Body of pancreas (tissue), 4 donors: ENCODE data around the gene GNAI2.

Source experiments
- POLR2A ChIP-seq, 3 donors: fragments of 450-650 bp; IDR thresholded peaks; one replicate each; pipeline ENCODE4 v1.6.1; 2016; ENCODE audit warnings: antibody characterized with exemption in 3 of 3, mild to moderate bottlenecking in 2 of 3
- TF ChIP-seq, protein P1 (sequence below), 7 experiments: fragments of 450-650 bp in 4 of 7; fragments of 200-600 bp in 3 of 7; sonication (generic) in 3 of 7; IDR thresholded peaks; one replicate each; pipeline ENCODE4 v1.5.1; 2016 to 2019; ENCODE audit warnings: antibody characterized with exemption in 7 of 7

DNA sequence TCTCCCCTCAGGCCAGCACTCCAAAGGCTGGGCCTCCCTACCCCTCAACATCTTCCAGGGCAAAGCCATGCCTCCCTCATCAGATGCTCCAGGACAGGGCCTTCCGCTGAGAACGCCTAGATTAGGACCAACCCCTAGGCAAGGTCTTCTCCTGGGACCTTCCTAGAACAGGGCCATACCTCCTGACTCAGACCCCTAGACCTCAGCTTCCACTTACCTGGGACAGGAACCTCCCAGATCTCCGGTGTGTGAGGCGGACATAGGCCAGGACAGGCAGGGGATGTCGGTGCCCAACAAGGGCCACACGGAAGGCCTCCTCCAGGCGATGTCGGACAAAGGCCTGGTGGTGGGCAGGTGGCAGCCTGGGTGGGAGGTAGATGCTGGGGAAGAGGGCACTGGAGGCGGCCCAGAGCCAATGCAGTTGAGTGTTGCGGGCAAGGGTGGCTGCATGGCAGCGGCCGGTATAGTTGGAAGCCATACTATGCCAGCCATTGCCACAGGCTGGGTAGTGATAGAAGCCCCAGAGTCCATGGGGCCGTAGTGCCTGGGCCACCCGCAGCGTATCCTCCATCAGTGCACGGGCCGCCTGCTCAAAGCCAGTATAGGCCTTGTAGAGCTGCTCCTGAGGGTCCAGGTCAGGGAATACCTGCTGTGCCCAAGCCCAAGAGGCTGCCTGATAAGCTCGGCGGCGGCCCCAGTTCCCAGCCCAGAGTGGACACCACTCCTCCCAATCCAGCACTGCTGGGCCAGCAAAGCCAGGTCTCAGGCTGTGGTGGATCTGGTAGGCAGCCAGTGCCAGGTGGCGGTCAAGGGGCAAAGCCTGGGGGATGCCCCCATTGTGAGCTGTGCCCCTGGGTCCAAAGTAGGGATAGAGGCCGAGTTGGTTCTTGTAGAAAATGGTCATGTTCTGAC lies 58.7 kb downstream of the GNAI2 start:
- peak in 1 of 3 donors; percentile 12 for TF ChIP-seq POLR2A (IDR thresholded peaks at IDR 0.05)
- TF ChIP-seq, protein P1, sequence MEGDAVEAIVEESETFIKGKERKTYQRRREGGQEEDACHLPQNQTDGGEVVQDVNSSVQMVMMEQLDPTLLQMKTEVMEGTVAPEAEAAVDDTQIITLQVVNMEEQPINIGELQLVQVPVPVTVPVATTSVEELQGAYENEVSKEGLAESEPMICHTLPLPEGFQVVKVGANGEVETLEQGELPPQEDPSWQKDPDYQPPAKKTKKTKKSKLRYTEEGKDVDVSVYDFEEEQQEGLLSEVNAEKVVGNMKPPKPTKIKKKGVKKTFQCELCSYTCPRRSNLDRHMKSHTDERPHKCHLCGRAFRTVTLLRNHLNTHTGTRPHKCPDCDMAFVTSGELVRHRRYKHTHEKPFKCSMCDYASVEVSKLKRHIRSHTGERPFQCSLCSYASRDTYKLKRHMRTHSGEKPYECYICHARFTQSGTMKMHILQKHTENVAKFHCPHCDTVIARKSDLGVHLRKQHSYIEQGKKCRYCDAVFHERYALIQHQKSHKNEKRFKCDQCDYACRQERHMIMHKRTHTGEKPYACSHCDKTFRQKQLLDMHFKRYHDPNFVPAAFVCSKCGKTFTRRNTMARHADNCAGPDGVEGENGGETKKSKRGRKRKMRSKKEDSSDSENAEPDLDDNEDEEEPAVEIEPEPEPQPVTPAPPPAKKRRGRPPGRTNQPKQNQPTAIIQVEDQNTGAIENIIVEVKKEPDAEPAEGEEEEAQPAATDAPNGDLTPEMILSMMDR (IDR thresholded peaks at IDR 0.05): no peak
